Eye (tissue), 1 donor: Measurements from ENCODE around the gene SCRT2.
"Not testable (repeated sequence)": the region's sequence is repeated elsewhere in the genome, so short reads cannot be mapped to it uniquely, and the experiment has no call there.

Experiments used
- DNase-seq: peaks from one replicate; pipeline ENCODE4 v3.0.0-alpha.2; 2015

Gene SCRT2

DNA sequence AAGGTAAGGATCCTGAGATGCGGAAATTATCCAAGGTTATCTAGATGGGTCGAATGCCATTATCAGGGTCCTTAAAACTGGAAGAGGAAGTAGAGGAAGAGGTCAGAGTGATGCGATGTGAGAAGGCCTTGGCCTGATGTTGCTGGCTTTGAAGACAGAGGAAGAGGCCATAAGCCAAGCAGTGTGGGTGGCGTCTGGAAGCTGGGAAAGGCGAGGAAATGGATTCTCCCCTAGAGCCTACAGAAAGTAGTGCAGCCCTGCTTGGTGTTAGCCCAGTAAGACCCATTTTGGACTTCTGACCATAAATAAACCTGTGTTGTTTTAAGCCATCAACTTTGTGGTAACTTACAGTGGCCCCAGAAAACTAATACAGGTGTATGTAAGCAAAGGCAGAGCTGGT, 24.6 kb downstream of the SCRT2 start:
- DNase-seq, result no peak

DNA sequence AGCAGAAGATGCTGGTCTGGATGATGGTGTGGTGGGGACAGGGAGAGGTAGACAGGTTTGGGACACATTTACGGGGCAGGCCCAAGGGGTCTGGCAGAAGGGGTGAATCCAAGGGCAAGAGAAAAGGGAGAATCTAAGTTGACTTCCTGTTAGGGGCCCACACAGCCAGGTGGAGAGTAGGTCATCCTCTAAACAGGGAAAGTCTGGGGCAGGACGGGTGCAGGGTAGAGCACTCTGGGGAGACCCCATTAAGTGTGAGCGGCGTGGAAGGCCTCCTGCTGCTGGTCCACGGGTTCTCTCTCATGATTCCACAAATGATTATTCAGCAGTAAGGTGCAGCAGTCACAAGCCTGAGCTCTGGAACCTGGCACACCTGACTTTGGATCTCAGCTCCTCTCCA, 25.3 kb downstream of the SCRT2 start:
- no peak for DNase-seq

DNA sequence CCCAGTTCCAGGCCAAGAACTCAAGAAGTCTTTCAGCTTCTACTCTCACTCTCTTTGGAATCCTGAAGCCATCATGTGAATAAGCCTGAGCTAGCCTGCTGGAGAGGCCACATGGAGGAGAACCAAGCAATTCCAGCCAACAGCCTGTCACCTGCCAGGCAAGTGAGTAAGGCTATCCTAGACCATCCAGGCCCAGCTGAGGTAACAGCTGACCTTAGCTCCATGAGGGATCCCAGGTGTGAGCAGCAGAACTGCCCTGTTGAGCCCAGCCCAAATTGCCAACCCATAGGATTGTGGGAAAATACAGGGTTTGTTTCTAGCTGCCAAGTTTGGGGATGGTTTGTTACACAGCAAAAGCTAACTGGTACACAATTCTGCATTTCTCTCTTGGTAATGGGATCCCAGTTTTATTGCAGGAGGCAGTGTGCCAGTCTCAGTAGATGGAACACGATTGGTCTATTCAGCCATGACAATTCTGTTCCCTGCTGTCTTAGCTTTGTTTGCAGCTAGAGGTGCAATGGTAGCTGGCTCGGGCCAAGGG, 28.1 kb downstream of the SCRT2 start:
- no peak for DNase-seq

DNA sequence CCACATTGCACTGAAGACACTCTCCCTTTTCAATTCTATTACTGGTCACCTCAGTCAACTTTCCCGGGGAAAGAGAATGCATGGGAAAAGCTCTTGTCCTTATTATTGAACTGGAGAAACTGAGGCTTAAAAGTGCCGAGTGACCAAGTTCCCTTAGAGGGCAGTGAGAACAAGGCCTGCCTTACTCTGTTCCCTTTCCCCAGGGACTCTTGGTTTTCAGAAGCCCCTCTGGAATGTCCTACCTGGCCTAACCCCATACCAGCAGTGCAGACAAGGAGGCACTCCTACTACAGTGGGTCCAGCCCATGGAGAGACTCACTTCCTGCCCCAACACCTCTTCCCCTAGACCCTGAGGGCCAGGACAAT, 28.8 kb downstream of the SCRT2 start:
- DNase-seq, result no peak

DNA sequence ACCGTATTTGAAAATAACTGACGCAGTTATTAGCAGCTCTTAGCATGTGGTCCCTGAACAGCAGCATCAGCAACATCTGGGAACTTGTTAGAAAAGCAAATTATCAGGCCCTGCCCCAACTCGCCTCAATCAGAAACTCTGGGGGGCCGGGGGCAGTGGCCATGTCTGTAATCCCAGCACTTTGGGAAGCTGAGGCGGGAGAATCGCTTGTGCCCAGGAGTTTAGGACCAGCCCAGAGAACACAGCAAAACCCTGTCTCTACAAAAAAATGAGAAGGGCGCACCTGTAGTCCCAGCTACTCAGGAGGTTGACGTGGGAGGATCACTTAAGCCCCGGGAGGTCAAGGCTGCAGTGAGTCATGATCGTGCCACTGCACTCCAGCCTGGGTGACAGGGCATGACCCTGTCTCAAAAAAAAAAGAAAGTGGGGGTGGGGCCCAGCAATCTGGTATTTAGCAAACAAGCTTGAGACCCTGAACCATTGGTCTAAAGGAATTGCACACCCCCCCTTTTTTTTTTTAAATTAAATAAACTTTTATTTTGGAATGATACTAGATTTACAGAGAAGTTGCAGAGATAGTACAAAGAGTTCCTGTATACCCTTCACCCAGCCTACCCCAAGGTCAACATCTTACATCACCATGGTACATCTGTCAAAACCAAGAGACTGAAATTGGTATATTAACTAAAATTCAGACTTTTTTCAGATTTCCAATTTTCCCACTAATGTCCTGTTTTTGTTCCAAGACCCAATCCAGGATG, 29.3 kb downstream of the SCRT2 start:
- no peak for DNase-seq

DNA sequence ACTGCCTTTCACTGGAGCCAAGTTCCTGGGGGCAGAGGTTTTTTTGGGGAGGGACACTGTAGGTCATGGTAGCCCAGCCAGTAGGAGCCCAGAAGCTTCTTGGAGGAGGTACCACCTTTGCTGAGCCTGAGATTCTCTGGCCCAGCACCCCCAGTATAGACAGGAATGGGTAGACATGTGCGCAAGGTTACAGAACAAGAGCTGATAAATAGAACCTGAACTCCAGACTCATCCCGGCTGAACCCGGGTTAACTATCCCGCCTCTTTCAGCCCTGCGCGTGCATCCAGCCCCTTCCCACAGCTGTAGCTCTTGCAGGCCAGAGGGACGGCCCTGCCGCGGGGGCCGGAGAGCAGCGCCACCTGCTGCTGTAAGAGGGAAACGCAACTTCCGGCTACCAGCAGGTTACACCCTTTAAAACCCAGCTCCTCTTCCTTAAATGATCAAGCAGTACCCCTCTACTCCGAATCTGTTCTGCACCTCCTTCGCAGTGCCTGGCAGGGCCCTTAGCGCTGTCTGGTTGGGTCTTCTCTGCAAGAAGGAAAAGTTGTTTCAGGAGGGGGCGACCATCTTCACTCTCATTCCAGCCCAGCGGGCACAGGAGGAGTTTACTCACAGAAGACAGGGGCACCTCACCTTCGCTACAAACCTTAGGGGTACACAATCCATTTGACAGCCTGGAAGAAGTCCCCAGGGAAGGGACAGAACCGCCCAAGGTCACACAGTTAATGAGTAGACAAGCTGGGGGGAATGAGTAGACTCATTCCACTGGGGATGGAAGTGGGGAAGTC, 30.1 kb downstream of the SCRT2 start:
- peak; percentile 92 for DNase-seq

DNA sequence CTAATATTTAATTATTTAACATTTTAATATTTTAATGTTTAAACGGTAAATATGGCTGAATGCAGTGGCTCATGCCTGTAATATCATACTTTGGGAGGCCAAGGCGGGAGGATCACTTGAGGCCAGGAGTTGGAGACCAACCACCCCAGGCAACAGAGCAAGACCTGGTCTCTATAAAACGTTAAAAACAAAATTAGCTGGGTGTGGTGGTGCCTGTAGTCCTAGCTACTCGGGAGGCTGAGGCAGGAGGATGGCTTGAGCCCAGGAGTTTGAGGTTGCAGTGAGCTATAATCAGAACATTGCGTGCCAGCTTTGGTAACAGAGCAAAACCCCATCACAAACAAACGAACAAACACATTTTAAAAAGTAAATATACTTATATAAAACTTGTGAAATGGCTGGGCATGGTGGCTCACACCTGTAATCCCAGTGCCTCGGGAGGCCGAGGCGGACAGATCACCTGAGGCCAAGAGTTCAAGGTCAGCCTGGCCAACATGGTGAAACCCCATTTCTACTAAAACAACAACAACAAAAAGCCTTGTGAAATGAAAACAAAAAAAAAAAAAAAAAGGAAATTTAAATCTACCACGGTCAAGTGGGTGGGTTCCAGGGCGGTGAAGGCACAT, 30.8 kb downstream of the SCRT2 start:
- DNase-seq, result no peak

DNA sequence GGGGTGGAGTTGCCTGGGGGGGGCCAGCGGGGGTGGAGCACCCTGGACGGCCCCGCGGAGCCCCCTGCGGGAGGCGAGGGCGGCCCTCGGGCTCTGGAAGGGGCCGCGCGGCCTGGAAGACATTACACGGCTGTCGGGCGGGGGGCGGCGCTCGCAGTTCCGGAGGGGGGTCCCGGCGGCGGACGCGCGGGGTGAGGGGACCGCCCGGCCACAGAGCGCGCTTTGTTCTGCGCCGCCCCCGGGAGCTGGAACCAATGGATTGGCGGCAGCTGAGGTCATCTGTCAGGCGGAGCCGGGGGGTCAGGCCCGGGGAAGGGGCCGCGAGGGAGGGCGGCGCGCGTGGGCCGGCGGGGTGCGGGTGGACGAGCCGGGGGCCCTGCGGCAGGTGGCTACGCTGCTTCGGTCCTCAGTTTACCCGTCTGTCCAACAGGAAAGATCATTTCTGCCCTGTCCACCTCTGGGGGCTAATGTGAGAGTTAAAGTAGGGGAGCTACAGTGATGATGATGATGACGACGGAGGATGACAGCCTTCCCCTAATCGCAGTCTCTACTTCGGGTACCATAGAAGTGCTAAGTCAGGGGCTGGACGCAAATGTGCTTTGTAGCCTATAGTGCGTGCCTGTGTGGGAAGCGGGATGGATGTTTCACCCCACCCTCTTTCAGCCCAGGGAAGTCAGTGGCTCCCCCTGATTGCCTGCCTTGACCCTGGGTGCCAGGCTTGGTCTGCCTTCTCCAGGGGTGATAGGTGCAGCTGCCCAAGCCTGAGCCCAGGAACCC, 33.0 kb downstream of the SCRT2 start:
- peak; percentile 83 for DNase-seq

DNA sequence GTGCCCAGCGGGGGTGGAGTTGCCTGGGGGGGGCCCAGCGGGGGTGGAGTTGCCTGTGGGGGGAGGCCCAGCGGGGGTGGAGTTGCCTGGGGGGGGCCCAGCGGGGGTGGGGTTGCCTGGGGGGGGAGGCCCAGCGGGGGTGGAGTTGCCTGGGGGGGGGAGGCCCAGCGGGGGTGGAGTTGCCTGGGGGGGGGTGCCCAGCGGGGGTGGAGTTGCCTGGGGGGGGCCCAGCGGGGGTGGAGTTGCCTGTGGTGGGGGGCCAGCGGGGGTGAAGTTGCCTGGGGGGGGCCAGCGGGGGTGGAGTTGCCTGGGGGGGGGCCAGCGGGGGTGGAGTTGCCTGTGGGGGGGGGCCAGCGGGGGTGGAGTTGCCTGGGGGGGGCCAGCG, 33.6 kb downstream of the SCRT2 start:
- not testable (repeated sequence) for DNase-seq

DNA sequence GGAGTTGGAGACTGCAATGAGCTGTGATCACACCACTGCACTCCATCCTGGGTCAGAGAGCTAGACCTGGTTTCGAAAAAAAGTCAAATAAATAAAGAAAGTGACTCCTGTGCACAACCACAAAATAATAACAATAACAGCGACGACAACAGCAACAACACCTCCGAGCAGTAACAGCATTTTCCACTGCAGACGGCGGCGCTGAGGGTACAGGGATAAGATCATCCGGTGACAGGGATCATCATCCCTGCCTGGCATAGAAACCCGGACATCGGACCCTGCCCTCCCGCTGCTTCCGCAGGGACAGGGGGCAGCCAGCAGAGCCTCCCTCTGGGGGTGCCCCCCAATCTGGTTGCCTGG, 34.1 kb downstream of the SCRT2 start:
- DNase-seq, result no peak

DNA sequence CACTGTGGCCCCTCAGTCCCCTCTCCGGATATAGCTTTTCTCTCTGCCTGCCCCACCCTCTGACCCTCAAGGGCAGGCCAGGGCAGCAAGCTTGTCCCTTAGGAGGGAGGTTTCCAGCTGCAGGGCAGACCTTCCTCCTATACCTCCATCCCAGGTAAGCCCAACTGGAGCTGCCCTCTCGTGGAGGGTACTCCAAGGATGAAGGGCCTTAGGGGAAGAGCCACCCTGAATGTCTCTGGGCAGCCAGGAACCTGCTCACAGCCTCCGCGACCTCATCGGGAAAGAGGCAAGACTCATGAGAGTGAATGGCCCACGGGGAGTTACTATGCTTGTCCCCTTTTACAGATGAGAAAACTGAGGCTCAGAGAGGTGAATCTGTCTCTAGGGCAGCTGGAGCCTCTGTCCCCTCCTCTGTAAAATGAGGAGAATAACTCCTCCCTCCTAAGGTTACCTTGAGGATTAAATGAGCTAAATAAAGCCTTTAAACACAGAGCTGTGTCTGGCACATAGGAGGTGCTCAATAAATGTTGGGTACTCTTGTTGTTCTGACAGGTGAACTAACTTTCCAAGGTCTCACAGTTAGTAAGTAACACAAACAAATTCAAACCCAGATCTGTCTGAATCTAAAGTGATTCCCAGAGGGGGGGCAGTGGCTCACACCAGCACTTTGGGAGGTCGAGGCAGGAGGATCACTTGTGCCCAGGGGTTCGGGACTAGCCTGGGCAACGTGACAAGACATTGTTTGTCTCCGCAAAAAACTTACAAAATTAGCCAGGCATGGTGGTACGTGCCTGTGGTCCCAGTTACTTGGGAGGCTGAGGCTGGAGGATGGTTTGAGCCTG, 34.7 kb downstream of the SCRT2 start:
- DNase-seq, result no peak

DNA sequence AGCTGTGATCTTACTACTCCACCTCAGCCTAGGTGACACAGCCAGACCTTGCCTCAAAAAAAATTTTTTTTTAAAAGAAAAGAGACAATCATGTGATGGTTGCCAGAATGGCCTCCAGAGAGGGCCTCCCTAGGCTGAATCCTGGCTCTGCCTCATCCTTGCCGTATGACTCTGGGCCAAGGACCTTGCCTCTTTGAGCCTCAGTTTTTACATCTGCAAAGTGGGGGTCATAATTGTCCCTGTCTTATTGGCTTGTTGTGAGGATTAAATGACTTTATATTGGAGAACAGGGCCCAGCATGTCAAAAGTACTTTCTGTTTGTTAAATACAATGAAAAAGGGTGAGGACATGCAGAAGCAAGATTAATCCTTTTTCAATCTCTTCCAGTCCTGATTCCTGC, 37.0 kb downstream of the SCRT2 start:
- no peak for DNase-seq

DNA sequence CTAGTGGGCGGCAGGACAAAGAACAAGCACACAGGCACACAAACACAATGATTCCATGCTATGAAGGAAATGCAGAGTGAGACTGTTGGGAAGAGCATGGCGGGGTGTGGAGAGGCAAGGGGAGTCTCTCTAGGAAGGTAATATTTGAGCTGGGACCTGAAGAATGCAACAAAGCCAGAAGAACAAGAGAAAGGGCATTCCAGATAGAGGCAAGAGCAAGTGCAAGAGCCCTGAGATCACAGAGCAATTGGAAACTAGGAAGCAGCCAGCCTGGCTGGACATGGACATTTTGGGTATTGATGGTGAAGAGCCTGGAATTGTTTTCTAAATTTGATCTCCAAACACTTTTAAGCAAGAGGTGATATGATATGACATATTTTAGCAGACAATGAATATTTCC, 38.0 kb downstream of the SCRT2 start:
- DNase-seq, result no peak

DNA sequence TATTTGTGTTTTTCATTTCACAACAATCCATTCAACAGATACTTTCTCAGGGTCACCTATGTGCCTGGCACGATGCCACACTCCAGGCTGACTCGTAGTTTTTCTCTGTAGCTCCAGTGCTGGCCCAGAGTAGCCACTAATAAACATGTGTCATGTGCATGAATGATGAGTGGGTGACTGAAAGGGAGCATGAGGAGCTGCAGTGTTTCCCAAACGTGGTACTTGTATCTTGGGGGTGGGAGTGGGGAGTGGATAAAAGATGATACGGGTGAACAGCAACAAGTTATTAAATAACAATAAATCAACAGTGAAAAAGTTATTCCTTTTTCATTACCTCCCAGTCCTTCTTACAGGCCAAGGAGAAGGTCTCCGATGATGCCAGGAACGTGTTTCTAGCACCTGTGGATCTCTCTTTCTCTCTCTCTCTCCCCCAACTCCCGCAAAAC, 39.7 kb downstream of the SCRT2 start:
- DNase-seq, result no peak

DNA sequence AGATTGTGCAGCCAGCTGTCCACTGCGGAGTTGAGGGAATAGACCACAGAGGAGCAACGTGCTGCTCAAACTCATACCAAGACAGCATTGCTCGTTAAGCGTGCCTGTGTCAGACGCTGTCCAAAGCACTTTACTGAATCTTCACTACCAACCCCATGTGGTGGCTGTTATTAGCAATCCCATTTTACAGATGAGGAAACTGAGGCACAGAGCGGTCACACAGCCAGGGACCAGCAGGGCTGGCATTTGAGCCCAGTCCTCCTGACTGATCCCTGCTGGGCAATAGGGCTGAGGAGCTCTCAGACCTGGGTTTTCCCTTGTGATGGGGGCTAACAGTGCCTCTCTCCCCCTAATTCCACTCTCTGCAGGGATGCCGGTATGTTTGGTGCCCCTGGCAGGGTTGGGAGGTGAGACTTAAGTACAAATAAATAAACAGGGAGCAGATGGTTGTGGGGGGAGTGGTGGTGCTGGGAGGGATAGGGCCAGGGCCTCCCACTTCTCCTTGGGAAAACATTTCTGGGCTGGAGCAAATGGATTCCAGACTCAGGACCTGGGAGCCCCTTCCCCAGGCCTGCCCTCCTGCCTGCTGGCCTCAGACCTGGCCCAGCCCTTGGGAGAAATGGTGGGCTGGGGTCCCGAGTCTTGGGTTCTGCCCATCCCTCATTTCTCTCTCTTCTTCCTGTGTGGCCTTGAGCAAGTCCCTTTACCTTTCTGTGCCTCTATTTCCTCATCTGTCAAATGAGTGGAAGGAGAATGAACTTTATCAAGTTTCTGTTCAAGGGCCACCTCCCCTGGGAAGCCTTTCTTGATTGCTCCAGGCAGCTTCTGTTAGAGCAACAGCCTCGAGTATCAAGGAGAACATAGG, 40.3 kb downstream of the SCRT2 start:
- DNase-seq, result peak; percentile 33

DNA sequence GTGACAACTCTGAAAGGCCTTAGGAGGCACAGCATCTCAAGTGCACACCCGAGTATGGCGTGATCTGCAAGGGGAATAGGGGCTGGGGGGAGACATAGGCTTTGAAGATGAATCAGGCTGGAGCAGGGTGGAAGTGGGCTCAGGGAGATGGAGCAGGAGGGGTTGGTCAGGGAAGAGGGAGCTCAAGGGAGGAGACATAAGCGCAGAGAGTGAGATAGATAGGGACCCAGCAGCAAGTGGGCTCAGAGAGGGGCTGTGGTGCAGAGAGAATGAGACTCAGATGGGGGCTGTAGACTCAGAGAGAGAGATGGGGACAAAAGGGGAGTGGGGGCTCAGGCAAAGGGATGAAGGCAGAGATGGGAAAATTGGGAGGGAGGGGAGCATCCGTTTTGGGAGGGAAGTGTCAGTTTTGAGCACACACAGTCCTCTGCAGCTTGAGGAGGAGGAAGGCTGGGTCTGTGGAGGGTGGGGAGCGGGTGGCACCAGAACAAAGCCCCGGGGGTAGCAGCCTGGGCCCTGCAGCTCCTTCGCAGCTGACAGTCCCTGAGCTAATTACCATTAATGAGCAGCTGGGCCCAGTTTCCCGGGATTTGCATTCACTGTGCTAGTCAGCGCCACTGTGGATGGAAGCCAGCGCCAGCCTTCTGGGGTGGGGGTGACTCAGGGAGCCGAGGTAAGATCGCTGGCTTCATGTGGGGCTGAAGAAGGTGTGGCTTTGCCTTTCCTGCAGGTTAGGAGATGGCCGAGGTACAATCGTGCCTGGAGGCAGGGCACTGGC, 41.3 kb downstream of the SCRT2 start:
- DNase-seq, result peak; percentile 82

DNA sequence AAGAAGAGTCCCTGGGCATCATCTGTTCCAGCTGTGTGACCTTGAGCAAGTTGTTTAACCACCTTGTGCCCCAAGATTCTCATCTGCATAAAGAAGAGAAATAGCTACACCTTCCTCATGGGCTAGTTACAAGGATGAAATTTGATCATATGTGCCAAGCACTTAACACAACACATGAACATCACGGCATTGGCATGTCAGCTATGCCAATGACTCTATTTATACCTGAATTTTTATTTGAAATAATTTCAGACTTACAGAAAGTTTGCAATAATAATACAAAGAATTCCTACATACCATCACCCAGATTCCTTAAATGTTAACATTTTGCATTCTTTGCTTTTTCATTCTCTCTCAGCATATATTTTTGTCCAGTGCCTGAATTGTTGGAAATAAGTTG, 44.5 kb downstream of the SCRT2 start:
- no peak for DNase-seq

DNA sequence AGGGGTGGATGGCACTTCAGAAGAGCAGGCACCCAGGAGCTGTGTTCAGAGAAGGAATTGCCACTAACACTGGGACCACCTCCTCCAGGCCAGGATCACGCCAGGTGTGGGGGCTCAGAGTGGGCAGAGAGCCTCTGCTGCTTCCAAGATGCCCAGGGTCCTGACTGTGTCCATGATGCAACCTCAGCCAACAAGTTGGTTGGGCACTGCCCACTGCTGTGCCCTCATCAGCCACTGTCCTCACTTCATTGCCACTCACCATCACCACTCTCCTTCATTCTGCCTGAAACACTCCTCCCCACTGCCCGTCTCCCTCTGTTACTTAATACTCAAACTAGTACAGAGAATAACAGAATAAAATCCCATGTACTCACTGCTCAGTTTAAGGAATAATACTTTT, 49.0 kb downstream of the SCRT2 start:
- no peak for DNase-seq

DNA sequence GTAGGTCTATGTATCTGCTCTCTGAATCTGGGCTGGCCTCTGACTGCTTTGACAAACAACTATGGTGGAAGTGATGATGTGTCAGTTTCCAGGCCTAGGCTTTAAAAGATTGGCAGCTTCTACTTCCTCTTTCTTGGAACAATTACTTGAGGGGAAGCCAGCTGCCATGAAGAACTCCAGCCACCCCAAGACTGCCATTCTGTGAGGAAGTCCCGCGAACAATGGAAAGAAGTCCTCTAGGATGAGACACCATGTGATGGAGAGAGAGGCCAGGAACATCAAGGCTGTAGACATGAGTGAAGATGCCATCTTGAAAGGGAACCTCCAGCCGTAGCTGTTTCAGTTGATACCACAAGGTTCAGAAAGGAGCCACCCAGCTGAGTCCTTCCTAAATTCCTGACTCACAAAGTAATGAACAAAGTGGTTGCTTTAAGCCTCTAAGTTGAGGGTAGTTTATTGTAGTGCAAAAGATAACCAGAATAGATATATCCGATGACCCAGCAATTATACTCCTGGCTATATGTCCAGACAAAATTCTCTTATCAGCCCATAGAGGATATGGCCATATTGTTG, 50.2 kb downstream of the SCRT2 start:
- no peak for DNase-seq

DNA sequence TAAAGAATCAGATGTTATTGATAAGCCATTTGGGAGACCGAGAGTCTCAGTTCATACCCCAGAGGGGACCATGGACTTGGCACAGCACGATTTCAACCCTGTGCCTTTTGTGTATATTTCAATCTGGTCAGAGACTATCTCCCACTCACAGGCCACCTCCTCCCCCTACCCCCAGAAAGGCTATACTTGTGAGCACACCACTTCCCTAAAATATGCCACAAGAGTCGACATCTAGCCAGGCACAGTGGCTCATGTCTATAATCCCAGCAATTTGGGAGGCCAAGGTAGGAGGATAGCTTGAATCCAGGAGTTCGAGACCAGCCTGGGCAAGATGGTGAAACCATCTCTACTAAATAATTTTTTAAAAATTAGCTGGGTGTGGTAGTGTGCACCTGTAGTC, 51.9 kb downstream of the SCRT2 start:
- DNase-seq, result no peak
